AG09309 (cell line): ENCODE data around the gene ACTG2.

Experiments used
- DNase-seq: peaks from one replicate; pipeline ENCODE4 v3.0.0-alpha.2; 2010; ENCODE audit warnings: low read depth
- H3K4me3 ChIP-seq: 2 replicates; pipeline ENCODE4 v1.5.1; 2011; ENCODE audit warnings: mild to moderate bottlenecking, low read depth, low read length, moderate library complexity; ENCODE audit not compliant: control insufficient read depth
- TF ChIP-seq, protein P1 (sequence below): IDR thresholded peaks from 2 replicates; pipeline ENCODE4 v1.5.1; 2011; ENCODE audit warnings: mild to moderate bottlenecking, low read depth, low read length, inconsistent platforms; ENCODE audit not compliant: insufficient read depth, control insufficient read depth; ENCODE audit errors: missing control alignments

The ACTG2 gene

DNA sequence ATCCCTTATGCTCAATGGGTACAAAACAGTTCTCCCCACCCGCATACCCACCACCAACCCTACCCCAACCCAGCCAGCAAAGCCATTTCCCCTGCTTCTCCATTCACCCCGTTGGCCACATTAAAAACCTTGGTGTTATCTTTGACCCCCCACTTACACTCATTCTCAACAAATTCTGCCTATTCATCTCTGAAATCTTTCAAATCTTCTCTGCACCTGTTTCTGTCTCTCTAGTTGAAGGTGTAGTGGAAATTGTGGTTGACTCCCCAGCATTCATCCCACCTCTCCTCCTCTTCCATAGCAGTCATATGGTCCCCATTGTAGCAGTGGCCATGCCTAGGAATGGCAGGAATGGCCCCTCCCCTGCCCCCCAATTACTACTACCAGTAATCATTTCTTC is 71.4 kb downstream of the ACTG2 start:
- DNase-seq: no peak
- TF ChIP-seq, protein P1, sequence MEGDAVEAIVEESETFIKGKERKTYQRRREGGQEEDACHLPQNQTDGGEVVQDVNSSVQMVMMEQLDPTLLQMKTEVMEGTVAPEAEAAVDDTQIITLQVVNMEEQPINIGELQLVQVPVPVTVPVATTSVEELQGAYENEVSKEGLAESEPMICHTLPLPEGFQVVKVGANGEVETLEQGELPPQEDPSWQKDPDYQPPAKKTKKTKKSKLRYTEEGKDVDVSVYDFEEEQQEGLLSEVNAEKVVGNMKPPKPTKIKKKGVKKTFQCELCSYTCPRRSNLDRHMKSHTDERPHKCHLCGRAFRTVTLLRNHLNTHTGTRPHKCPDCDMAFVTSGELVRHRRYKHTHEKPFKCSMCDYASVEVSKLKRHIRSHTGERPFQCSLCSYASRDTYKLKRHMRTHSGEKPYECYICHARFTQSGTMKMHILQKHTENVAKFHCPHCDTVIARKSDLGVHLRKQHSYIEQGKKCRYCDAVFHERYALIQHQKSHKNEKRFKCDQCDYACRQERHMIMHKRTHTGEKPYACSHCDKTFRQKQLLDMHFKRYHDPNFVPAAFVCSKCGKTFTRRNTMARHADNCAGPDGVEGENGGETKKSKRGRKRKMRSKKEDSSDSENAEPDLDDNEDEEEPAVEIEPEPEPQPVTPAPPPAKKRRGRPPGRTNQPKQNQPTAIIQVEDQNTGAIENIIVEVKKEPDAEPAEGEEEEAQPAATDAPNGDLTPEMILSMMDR: no peak
- H3K4me3 ChIP-seq: no peak overlapping the region

DNA sequence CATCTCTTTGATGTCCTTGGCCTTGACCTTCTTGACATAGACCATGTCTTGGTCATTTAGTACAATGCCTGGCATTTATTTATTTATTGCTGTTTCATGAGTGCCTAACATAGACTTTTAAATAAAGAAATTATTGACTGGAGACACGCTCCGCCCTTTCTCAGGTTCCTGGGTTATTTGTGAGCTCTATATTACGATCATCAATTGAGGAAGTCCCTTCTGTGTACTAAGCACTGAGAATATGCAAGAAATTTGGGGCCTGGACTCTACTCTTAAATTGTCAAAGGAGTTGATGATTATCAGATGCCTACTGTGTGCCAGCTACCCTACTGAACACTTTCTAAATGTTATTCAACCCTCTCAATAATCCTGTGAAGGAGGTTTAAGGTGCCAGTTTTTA is 72.2 kb downstream of the ACTG2 start:
- no peak for DNase-seq
- no peak overlapping the region for H3K4me3 ChIP-seq
- TF ChIP-seq, protein P1: no peak

DNA sequence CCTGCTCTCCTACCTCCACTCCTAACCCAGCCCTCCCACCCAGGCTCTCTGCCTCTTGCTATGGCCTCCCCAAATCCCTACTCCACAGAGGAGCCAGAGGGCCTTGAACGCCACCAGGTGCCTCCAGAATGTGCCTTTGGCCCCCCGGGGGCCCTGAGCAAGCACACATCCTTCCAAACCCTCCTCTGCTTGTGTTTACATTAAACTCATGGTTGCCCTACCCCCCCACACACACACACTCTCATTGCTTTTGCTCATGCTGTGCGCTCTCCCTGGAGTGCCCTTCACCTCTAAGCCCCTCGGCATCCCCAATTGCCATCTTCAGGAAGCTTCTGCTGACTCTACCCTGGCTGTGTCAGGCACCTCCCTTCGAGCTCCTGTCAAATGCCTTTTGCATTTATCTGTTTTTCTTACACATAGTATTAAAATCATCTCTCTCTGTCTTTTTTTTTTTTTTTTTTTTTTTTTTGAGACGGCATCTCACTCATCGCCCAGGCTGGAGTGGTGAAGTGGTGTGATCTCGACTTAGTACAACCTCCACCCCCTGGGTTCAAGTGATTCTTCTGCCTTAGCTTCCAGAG is 75.6 kb downstream of the ACTG2 start:
- TF ChIP-seq, protein P1: no peak
- no peak for DNase-seq

DNA sequence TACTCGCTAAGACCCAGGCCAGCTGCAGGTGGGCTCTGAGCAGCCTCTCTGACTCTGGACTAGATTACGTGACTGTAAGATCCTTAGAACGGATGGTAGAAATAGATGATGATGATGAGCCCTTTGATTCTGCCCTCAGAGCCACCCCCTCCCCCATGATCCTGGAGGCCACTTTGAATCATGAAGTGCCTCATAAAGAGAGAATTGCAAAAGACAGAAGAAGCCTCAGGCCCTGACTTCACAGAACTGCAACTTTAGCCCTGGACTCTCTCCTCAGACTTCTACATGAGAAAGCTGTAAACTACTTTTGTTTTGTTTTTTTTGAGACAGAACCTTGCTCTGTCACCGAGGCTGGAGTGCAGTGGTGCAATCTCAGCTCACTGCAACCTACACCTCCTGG is 76.5 kb downstream of the ACTG2 start:
- DNase-seq: peak; percentile 14
- TF ChIP-seq, protein P1: no peak
- no peak overlapping the region for H3K4me3 ChIP-seq

More for the DNA sequence above, 75.6 kb downstream of the ACTG2 start:
- H3K4me3 ChIP-seq: no peak overlapping the region
